NCI-H128 (cell line): ENCODE results near the gene EVI5L.
"Not testable (repeated sequence)": the region's sequence is repeated elsewhere in the genome, so short reads cannot be mapped to it uniquely, and the experiment has no call there.

ENCODE experiments used
- DNase-seq: peaks from one replicate; lab custom pipeline; 2025; ENCODE audit not compliant: unreplicated experiment; lab: John Stamatoyannopoulos, UW

Gene EVI5L

DNA sequence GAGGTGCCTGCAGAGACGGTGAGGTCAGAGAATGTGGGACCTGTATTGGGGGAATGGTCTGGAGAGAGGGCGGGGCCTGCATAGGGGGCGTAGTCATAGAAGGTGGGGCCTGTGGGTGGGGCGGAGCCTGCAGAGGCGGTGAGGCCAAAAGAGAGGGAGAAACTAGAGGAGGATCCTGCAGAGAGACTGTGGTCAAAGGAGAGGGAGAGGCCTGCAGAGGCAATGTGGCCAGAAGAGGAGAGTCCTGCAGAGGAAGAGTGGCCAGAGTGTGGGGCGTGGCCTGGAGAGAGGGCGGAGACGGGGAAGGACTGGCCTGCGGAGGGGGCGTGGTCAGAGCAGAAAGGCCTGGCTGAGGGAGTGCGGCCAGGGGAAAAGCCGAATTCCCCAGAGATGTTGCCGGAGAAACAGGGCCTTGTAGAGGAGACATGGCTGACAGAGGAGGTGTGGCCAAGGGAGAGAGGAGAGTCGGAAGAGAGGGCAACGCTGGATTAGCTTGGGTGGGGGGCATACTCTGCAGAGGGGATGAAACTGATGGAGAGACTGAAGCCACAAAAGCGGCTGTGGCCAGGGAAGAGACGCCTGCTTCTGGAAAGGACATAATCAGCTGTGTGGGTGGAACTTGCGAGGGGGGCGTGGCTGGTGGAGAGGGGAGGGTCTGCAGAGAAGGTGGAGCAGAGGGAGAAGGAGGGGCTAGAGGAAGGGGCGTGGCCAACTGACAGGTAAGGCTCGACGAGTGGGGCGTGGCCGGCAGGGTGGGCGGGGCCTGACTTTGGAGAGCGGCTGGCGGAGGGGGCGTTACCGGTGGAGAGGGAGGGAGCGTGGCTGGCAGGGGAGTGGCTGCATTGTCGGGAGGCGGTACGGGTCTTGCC is 41.7 kb downstream of the EVI5L start:
- DNase-seq = peak; percentile 65

DNA sequence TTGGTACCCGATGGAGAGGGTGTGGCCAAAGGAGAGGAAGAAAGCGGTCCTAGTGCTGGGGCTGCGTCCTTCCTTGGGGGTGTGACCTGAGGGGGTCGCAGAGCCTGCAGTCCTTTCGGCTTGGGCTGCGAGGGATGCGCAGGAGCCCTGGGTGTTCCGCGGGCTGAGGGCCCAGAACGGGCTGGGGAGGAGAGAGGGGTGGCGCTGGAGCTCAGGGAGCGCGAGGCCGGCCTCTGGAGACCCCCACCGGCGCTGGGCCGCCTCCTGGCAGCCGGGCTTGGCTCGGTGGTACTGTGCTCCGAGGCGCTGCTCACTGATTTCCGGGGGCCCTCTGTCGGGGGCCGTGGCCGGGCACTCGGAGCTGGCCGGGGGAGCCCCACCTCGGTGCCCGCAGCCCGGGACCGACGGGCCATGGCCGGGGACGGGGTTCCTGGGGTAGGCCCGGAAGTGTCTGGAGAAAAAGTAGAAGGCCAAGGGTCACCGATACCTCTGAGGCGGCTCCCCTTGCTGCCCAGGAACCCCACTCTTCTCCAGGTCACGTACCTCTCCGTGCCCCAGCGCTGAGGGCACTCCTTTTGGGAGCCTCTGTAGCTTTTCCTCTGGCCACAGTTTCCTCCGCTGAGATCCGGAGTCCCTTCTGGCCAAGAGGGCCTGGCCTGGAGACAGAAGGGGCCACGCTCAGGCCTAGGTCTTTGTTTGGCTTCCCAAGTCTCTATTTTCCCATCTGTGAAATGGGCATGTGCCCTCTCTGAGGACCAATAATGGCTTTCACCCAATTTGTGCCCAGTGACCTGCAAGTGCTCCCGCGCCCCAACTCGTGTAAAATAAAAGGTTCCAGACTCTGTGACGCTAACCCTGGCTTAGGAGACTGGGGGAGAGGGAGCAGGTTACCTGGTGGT is 42.5 kb downstream of the EVI5L start:
- DNase-seq = no peak

GRCh38 chr19:7873304-7874075 is 43.5 kb downstream of the EVI5L start:
- no peak for DNase-seq

GRCh38 chr19:7874076-7874896 is 44.3 kb downstream of the EVI5L start, which contains the start of gene PRR36:
Gene PRR36 (minus strand): TSS chr19:7874390. CDS start chr19:7873689, 701 bp downstream.
- peak; percentile 77 for DNase-seq

DNA sequence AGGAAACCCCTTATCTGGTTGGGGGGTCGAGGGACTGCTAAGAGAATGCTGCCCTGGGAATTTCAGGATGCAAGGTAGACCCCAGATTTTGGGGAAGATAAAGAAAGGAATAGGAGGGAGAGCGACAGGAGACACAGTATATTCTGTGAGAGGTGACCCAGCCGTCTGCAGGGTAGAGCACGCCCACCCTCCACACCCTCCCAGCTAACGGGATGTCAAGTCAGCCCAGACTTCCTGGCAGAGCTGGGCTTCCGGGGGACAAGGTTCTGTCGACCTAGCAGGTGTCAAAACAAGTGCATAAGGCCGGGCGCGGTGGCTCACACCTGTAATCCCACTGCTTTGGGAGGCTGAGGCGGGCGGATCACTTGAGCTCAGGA is 44.9 kb downstream of the EVI5L start:
- no peak for DNase-seq

DNA sequence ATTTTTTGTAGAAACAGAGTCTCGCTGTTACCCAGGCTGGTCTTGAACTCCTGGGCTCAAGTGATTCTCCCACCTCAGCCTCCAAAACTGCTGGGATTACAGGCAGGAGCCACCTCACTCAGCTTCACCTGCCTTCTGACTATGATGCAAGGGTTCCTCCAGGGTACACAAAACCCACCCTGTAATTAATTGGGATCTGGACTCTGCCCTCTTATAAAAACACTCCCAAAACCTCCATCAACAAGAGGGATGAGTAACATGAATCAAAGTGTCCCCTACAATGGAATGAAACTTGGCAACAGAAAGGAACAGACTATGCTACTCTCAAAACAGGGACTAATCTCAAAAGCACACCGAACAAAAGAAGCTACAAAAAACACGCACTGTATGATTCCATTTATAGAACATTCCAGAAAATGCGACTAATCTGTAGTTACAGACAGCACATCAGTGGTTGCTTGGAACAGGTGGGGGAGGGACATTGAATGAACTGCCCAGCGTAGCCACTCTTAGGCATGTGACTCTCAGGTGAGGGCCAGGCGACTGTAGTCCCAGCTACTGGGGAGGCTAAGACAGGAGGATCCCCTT is 47.3 kb downstream of the EVI5L start:
- DNase-seq = no peak

- no peak for DNase-seq
These were observed 49.2 kb downstream of the EVI5L start for GRCh38 chr19:7879111-7879807.

DNA sequence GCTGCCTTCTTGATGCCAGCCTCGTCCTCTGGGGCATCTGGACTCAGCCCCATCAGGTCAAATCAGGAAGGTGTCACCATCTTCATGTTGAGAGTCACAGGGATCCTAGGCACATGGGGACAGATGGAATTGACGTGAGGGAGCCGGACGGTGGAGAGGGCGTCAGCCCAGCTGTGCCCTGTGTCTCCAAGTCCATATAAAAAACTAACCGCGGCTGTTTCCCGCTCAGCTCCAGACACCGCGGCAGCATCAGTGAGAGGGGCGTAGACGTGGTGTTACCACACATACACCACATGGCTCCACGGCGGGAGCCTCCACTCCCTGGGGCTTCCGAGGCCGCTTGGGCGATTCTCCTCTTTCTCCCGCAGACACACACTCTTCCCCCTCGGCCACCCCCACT is 49.8 kb downstream of the EVI5L start:
- DNase-seq = no peak

- no peak for DNase-seq
These were observed 51.9 kb downstream of the EVI5L start for GRCh38 chr19:7881910-7882309.

- DNase-seq = no peak
These were observed 53.1 kb downstream of the EVI5L start for GRCh38 chr19:7883105-7883504.

- no peak for DNase-seq
These were observed 54.0 kb downstream of the EVI5L start for GRCh38 chr19:7883796-7884570.

DNA sequence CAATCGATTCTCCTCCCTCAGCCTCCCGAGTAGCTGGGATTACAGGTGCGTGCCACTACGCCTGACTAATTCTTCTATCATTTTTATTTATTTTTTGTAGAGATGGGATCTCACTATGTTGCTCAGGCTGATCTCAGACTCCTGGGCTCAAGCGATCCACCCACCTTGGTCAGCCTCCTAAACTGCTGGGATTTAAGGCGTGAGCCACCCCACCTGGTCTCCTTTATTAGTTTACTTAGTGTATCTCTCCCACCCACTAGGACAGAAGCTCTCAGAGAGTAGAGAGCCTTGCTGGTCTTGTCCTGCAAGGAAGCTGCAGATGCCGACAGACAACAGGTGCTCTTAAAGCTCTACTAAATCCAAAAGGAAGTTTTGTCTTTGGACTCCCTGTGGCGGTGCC is 55.8 kb downstream of the EVI5L start:
- DNase-seq = no peak

DNA sequence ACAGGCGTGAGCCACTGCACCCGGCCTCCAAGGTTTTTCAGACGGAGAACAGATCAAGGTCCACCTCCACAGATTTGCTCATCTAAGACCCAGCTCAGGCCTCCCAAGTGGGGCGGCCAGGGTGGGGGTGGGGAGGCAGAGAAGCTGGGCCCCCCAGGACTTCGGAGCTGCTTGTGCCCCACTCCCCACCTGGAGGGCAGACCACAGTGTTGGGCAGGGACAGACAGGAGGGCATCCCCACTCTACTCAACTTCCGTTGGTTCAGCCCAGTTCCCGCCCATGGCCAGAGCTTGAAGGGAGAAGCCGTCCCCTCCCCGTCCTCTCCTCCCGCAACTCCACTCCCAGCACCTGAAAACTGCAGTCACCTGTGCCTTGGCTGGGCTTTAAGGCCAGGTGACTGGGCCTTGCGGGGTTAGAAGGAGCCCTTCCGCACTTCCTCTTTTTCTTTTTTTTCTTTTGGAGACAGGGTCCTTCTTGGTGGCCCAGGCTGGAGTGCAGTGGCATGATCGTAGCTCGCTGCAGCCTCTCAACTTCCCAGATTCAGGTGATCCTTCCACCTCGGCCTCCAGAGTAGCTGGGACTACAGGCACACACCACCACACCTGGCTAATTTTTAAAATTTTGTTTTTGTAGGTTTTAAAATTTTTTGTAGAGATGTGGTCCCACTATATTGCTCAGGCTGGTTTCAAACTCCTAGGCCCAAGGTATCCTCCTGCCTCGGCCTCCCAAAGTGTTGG is 57.6 kb downstream of the EVI5L start:
- no peak for DNase-seq

GRCh38 chr19:7888145-7888825 is 58.3 kb downstream of the EVI5L start, which contains the start of gene LRRC8E:
Gene LRRC8E (plus strand): TSS chr19:7888510. CDS start chr19:7895604, 7,094 bp downstream.
- no peak for DNase-seq

- no peak for DNase-seq
These were observed 58.8 kb downstream of the EVI5L start for GRCh38 chr19:7888826-7889217.

GRCh38 chr19:7893362-7894101 is 63.5 kb downstream of the EVI5L start:
- DNase-seq = not testable (repeated sequence)
